NCI-H2029 treated with DMSO at 0.1 percent for 48 hours (cell line): ENCODE data around the gene HOXC13.

Source experiments
- DNase-seq: peaks from one replicate; lab custom pipeline; 2025; lab: John Stamatoyannopoulos, UW

The HOXC13 gene

GRCh38 chr12:53970451-53970850, 31.8 kb downstream of the HOXC13 start:
- no peak for DNase-seq

- DNase-seq: no peak
Measured at GRCh38 chr12:53971129-53971528, 32.5 kb downstream of the HOXC13 start.

- no peak for DNase-seq
Measured at GRCh38 chr12:53971686-53972085, 33.1 kb downstream of the HOXC13 start.

- no peak for DNase-seq
Measured at GRCh38 chr12:53972152-53972702, 33.6 kb downstream of the HOXC13 start.

GRCh38 chr12:53972722-53973235, 34.1 kb downstream of the HOXC13 start, which contains the start of gene HOXC11:
HOXC11 (plus strand) TSS chr12:53973126; CDS start chr12:53973242, 116 bp downstream.
- no peak for DNase-seq

- DNase-seq: no peak
Measured at GRCh38 chr12:53973236-53974042, 34.8 kb downstream of the HOXC13 start.

- no peak for DNase-seq
Measured at GRCh38 chr12:53974084-53975063, 35.7 kb downstream of the HOXC13 start, which contains the start of gene HOTAIR. HOTAIR (minus strand) TSS chr12:53974954.

GRCh38 chr12:53975064-53975471, 36.4 kb downstream of the HOXC13 start:
- no peak for DNase-seq

- no peak for DNase-seq
Measured at GRCh38 chr12:53975479-53976152, 37.0 kb downstream of the HOXC13 start.

- DNase-seq: no peak
Measured at GRCh38 chr12:53976172-53976822, 37.7 kb downstream of the HOXC13 start.

GRCh38 chr12:53976823-53977595, 38.4 kb downstream of the HOXC13 start:
- DNase-seq: no peak

GRCh38 chr12:53977596-53978445, 39.2 kb downstream of the HOXC13 start:
- DNase-seq: no peak

- DNase-seq: no peak
Measured at GRCh38 chr12:53978477-53979356, 40.1 kb downstream of the HOXC13 start.

GRCh38 chr12:53980104-53980801, 41.6 kb downstream of the HOXC13 start:
- DNase-seq: no peak

- DNase-seq: no peak
Measured at GRCh38 chr12:53980802-53981496, 42.3 kb downstream of the HOXC13 start.

- DNase-seq: no peak
Measured at GRCh38 chr12:53981634-53982565, 43.3 kb downstream of the HOXC13 start.
